ENCODE results near the gene KIF24. TPM values are rescaled to one million over a fixed set of nuclear protein-coding genes. Genes with fewer than 3 reads are reported as not detected.

KIF24 gene
- total RNA-seq, 1 experiment from 2014 or later: 5.8 TPM

DNA sequence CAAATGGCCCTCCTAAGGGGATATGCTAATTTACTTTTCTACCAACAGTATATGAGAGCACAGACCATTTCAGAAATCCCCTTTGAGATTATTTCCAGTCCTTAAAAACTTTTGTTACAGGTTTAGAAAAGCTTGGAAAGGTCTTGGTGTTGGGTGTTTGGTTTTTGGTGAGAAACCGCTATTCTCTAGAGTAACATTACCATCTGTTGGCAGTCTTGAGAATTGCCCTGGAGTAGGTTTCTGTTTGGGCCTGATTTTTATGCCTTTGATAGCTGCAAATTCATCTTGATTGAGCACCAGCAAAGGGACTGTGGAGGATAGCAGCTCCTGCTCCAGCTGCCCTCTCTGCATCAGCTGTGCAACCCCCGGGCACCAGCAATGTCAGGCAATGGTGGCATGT, 8.3 kb upstream of the KIF24 start:
- DNase-seq (ENCODE audit: low read depth, low spot score): no peak
- peaks cover 41% of the 10 kb centered on the region for H3K79me2 ChIP-seq (ENCODE audit: insufficient read depth, low read length)
- H2AFZ ChIP-seq (ENCODE audit: low read depth, low read length, poor library complexity, severe bottlenecking): no peak overlapping the region
- no peak overlapping the region for H3K4me2 ChIP-seq (ENCODE audit: low read length)
- RAD21 ChIA-PET (ENCODE audit: low non-redundant PET in 1 of 2, low total read pairs in 2 of 2, uncharacterized antibody in 2 of 2, unreplicated experiment in 2 of 2): no interaction called here
- no peaks in the 10 kb centered on the region for H3K9me2 ChIP-seq (ENCODE audit: insufficient read depth)
- H3K27ac ChIP-seq (ENCODE audit: low read depth, low read length): no peak overlapping the region
- no peaks in the 10 kb centered on the region for H3K9me3 ChIP-seq (ENCODE audit: control insufficient read depth in 1 of 2, insufficient read depth in 1 of 2, low read depth in 1 of 2, low read length in 2 of 2)
- POLR2A ChIA-PET: no interaction called here
- no peak for ATAC-seq
- CTCF ChIA-PET: interaction anchor here (1.1 kb wide), 1 partner anchor 212 kb away, joined by 3 read pairs; no protein-coding TSS in a partner anchor
- no peak overlapping the region for H3K9ac ChIP-seq (ENCODE audit: low read length)
- H4K20me1 ChIP-seq (ENCODE audit: insufficient read depth): no peaks in the 10 kb centered on the region
- H3K4me1 ChIP-seq (ENCODE audit: control insufficient read depth in 1 of 2, insufficient read depth in 2 of 2, low read length in 2 of 2): peaks cover 0 to 6% of the 10 kb centered on the region in 2 experiments; a peak in 1 of 4 replicates
- peaks cover 9% of the 10 kb centered on the region in 2 experiments; a peak in 3 of 4 replicates for H3K36me3 ChIP-seq (ENCODE audit: control insufficient read depth in 1 of 2, insufficient read depth in 2 of 2, low read length in 2 of 2)
- TF ChIP-seq, protein P1, sequence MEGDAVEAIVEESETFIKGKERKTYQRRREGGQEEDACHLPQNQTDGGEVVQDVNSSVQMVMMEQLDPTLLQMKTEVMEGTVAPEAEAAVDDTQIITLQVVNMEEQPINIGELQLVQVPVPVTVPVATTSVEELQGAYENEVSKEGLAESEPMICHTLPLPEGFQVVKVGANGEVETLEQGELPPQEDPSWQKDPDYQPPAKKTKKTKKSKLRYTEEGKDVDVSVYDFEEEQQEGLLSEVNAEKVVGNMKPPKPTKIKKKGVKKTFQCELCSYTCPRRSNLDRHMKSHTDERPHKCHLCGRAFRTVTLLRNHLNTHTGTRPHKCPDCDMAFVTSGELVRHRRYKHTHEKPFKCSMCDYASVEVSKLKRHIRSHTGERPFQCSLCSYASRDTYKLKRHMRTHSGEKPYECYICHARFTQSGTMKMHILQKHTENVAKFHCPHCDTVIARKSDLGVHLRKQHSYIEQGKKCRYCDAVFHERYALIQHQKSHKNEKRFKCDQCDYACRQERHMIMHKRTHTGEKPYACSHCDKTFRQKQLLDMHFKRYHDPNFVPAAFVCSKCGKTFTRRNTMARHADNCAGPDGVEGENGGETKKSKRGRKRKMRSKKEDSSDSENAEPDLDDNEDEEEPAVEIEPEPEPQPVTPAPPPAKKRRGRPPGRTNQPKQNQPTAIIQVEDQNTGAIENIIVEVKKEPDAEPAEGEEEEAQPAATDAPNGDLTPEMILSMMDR (IDR thresholded peaks at IDR 0.05 in 2 of 3, conservative IDR thresholded peaks at IDR 0.05 in 1 of 3; ENCODE audit: borderline replicate concordance in 1 of 3, insufficient read depth in 1 of 3, low read depth in 2 of 3, low read length in 2 of 3): peak in 2 of 3 experiments; percentile 1 to 19; a peak in 1 of 6 replicates
- TF ChIP-seq TCF7L2 (IDR thresholded peaks at IDR 0.05; ENCODE audit: borderline replicate concordance, extremely low read depth, insufficient read depth, insufficient read length): no peak
- no peaks in the 10 kb centered on the region for H3K27me3 ChIP-seq (ENCODE audit: insufficient read depth, low read length)
- H3K4me3 ChIP-seq (replicated peaks in 1 of 2; ENCODE audit: low read depth in 1 of 2, low read length in 2 of 2): no peak overlapping the region
- no TSS peak for BruUV-seq (replicated peaks)
- intact Hi-C loops (cut with micrococcal nuclease): no loop called here

DNA sequence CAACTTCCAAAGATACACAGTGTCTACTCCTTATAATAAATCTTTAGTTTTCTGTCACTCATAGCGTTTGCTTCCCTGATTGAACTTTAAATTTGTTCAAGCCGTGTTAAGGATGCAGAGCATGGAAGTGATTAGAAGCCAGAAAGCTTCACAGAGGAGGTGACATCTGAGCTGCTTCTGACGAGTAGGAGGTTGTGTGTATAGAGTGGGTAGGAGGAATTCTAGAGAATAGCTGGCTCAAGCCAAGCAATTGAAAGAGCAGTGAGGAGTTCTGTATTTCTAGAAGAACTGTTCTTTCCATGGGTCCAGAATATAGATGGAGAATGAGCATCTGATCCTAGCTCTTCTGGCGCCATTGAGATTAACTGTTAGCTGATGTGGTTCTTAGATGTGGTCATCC, 6.3 kb upstream of the KIF24 start:
- TF ChIP-seq JUND (IDR thresholded peaks at IDR 0.05) (no peak), EGR1 (IDR thresholded peaks at IDR 0.05; ENCODE audit: low read depth) (no peak), RAD21 (IDR thresholded peaks at IDR 0.05; ENCODE audit: low read depth) (no peak), ZFX (IDR thresholded peaks at IDR 0.05) (no peak), EZH2phosphoT487 (IDR thresholded peaks at IDR 0.05; ENCODE audit: borderline replicate concordance) (no peak), CBX3 (IDR thresholded peaks at IDR 0.05; ENCODE audit: low read depth) (no peak), FOSL1 (IDR thresholded peaks at IDR 0.05; ENCODE audit: low read depth) (no peak), SIN3A (IDR thresholded peaks at IDR 0.05; ENCODE audit: low read depth) (no peak), ELF1 (IDR thresholded peaks at IDR 0.05; ENCODE audit: borderline replicate concordance, low read depth) (no peak)
- TF ChIP-seq, protein P2, sequence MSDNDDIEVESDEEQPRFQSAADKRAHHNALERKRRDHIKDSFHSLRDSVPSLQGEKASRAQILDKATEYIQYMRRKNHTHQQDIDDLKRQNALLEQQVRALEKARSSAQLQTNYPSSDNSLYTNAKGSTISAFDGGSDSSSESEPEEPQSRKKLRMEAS (IDR thresholded peaks at IDR 0.05): no peak
- TF ChIP-seq, protein P3, sequence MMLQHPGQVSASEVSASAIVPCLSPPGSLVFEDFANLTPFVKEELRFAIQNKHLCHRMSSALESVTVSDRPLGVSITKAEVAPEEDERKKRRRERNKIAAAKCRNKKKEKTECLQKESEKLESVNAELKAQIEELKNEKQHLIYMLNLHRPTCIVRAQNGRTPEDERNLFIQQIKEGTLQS (IDR thresholded peaks at IDR 0.05): no peak
- TF ChIP-seq, protein P4, sequence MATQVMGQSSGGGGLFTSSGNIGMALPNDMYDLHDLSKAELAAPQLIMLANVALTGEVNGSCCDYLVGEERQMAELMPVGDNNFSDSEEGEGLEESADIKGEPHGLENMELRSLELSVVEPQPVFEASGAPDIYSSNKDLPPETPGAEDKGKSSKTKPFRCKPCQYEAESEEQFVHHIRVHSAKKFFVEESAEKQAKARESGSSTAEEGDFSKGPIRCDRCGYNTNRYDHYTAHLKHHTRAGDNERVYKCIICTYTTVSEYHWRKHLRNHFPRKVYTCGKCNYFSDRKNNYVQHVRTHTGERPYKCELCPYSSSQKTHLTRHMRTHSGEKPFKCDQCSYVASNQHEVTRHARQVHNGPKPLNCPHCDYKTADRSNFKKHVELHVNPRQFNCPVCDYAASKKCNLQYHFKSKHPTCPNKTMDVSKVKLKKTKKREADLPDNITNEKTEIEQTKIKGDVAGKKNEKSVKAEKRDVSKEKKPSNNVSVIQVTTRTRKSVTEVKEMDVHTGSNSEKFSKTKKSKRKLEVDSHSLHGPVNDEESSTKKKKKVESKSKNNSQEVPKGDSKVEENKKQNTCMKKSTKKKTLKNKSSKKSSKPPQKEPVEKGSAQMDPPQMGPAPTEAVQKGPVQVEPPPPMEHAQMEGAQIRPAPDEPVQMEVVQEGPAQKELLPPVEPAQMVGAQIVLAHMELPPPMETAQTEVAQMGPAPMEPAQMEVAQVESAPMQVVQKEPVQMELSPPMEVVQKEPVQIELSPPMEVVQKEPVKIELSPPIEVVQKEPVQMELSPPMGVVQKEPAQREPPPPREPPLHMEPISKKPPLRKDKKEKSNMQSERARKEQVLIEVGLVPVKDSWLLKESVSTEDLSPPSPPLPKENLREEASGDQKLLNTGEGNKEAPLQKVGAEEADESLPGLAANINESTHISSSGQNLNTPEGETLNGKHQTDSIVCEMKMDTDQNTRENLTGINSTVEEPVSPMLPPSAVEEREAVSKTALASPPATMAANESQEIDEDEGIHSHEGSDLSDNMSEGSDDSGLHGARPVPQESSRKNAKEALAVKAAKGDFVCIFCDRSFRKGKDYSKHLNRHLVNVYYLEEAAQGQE (IDR thresholded peaks at IDR 0.05; ENCODE audit: low read depth): no peak
- ChIA-PET RAD21 (ENCODE audit: low non-redundant PET in 1 of 2, low total read pairs in 2 of 2, uncharacterized antibody in 2 of 2, unreplicated experiment in 2 of 2) (interaction anchor here in 1 of 2 experiments (0.9 kb wide), 1 partner anchor 69 kb away, joined by 3 read pairs; no protein-coding TSS in a partner anchor), POLR2A (interaction anchor here (0.6 to 1.6 kb wide), 2 partner anchors 9 to 41 kb away, joined by 3 to 5 read pairs; partner anchors contain the start of gene MYORG), CTCF (interaction anchor here (0.6 kb wide), 1 partner anchor 203 kb away, joined by 3 read pairs; no protein-coding TSS in a partner anchor)
- Histone ChIP-seq H3K79me2 (ENCODE audit: insufficient read depth, low read length) (peaks cover 59% of the 10 kb centered on the region), H3K4me2 (ENCODE audit: low read length) (no peak overlapping the region), H4K20me1 (ENCODE audit: insufficient read depth) (no peaks in the 10 kb centered on the region), H3K4me3 (replicated peaks in 1 of 2; ENCODE audit: low read depth in 1 of 2, low read length in 2 of 2) (no peak overlapping the region), H3K4me1 (ENCODE audit: control insufficient read depth in 1 of 2, insufficient read depth in 2 of 2, low read length in 2 of 2) (peaks cover 5 to 15% of the 10 kb centered on the region in 2 experiments; a peak in 2 of 4 replicates), H3K27me3 (ENCODE audit: insufficient read depth, low read length) (no peaks in the 10 kb centered on the region), H3K9me3 (ENCODE audit: control insufficient read depth in 1 of 2, insufficient read depth in 1 of 2, low read depth in 1 of 2, low read length in 2 of 2) (no peaks in the 10 kb centered on the region), H3K27ac (ENCODE audit: low read depth, low read length) (no peak overlapping the region), H3K9me2 (ENCODE audit: insufficient read depth) (no peaks in the 10 kb centered on the region), H3K36me3 (ENCODE audit: control insufficient read depth in 1 of 2, insufficient read depth in 2 of 2, low read length in 2 of 2) (peaks cover 9% of the 10 kb centered on the region in 2 experiments; a peak in 3 of 4 replicates), H3K9ac (ENCODE audit: low read length) (no peak overlapping the region), H2AFZ (ENCODE audit: low read depth, low read length, poor library complexity, severe bottlenecking) (no peak overlapping the region)
- DNase-seq (ENCODE audit: low read depth, low spot score): no peak
- no TSS peak for BruUV-seq (replicated peaks)
- intact Hi-C loops (cut with micrococcal nuclease): no loop called here
- no peak for ATAC-seq

Data from HCT116 (cell line).